HG02943 (cell line): ENCODE measurements around the gene ZNG1E.
"Not testable (repeated sequence)": the region's sequence is repeated elsewhere in the genome, so short reads cannot be mapped to it uniquely, and the experiment has no call there.

Source experiments
- ATAC-seq: cut with Tn5 transposase; IDR thresholded peaks from one replicate; pipeline ENCODE4 v1.9.1; 2021; ENCODE audit warnings: mild to moderate bottlenecking, low read depth, moderate library complexity; ENCODE audit not compliant: unreplicated experiment

The ZNG1E gene

GRCh38 chr9:65675589-65676021, at the start of gene ZNG1E:
Gene ZNG1E (plus strand): TSS chr9:65675928. CDS start chr9:65675977, 49 bp downstream.
- ATAC-seq, result not testable (repeated sequence)

GRCh38 chr9:65673579-65673978, 2.1 kb upstream of the ZNG1E start:
- ATAC-seq, result not testable (repeated sequence)

GRCh38 chr9:65675018-65675417, 710 bp upstream of the ZNG1E start:
- ATAC-seq, result not testable (repeated sequence)

- ATAC-seq, result not testable (repeated sequence)
These were observed 661 bp downstream of the ZNG1E start for GRCh38 chr9:65676389-65676788.

GRCh38 chr9:65678533-65678932, 2.8 kb downstream of the ZNG1E start:
- not testable (repeated sequence) for ATAC-seq

GRCh38 chr9:65703550-65703949, 27.8 kb downstream of the ZNG1E start:
- ATAC-seq, result not testable (repeated sequence)

- ATAC-seq, result not testable (repeated sequence)
These were observed 38.7 kb downstream of the ZNG1E start for GRCh38 chr9:65714445-65714844.

GRCh38 chr9:65737096-65737564, 61.4 kb downstream of the ZNG1E start, which contains the start of gene FOXD4L4:
Gene FOXD4L4 (plus strand): TSS chr9:65737146. CDS start chr9:65737146, 0 bp downstream.
- not testable (repeated sequence) for ATAC-seq

- not testable (repeated sequence) for ATAC-seq
These were observed 62.4 kb downstream of the ZNG1E start for GRCh38 chr9:65738133-65738532.
